Activated gamma-delta T cell (primary cell): ENCODE data around the gene GMPR2.
"Not testable (repeated sequence)": the region's sequence is repeated elsewhere in the genome, so short reads cannot be mapped to it uniquely, and the experiment has no call there.

Source experiments
- DNase-seq: peaks from one replicate; lab custom pipeline; 2025; lab: John Stamatoyannopoulos, UW

Gene GMPR2

DNA sequence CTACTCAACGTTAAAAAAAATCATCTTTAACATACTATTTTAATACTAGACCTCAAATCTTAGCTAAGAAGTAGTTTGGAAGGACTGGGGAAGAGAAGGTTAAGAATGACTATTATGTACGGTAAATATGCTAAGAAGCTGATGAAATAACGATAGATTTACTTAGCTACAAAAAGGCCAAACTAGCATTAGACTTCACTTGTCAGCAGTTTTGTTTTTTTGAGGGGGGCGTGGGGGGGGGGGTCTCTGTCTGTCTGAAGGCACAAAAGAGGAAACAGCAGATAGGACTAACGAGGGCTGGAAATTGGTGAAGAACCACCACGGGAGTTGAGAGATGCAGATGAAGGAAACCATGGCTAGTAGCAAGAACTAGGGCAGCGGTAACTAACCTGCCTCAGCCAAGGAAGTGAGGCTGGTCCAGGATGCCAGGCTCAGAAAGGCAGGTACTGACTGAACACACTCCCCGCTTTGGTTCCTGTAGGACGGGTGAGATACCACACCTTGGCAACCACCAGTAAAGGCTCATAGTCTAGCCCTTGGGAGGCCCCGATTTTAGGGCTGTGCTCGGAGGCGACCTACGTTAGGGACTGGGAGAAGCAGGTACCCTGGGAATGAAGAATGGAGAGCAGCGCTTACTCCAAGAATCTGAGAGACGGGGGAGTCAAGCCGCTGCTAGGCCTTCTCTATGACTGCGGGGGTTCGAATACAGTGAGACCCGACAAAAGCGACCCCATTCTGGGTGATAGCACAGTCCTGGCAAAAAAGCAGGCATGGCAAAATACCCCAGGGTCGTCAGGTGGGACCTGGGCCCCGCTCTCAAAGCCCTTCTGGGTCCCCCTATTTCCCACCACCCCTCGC, 1.2 kb upstream of the GMPR2 start:
- no peak for DNase-seq

DNA sequence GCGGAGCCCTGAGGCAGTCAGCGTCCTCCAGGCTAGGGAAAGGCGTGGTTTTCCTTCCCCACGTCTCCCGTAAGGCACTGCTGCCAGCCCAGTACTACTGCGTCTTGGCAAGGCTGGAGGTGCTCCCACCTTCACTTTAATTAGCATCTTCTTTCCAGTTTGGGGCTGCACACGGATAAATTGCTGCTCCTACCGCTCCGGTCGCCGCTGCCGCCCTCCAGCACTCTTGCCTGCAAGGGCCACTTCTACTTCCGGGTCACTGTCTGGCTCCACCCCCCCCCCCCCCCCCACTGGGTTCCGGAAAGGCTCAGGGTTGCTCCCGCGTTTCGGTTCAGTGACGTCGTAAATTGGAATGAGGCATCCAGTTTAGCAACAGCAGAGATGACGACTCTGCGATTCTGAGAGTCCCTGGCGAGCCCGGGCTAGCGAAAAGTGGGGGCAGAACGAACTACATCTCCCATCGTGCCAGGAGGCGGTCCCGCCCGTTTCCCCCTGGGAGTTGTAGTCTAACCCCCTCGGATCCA, 546 bp upstream of the GMPR2 start, which contains the start of gene NEDD8:
Gene NEDD8 (minus strand): TSS at position 247 of the 524 bp plus-strand sequence. CDS start 100 bp downstream, at position 147.
- DNase-seq = peak; percentile 50

DNA sequence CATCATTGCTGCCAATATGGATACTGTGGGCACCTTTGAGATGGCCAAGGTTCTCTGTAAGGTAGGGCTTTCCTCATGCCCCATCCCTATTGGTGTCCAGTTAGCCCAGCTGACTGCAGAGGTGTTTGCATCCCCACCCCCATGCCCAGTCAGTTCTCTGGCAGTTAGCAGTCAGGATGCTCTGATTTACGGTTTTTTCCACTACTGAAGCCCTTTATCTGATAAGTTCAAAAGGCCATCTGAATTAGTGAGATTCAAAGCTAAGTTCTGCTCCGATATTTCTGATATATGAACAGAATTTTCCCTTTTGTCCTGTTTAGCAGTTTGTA, 773 bp downstream of the GMPR2 start:
- DNase-seq = no peak

DNA sequence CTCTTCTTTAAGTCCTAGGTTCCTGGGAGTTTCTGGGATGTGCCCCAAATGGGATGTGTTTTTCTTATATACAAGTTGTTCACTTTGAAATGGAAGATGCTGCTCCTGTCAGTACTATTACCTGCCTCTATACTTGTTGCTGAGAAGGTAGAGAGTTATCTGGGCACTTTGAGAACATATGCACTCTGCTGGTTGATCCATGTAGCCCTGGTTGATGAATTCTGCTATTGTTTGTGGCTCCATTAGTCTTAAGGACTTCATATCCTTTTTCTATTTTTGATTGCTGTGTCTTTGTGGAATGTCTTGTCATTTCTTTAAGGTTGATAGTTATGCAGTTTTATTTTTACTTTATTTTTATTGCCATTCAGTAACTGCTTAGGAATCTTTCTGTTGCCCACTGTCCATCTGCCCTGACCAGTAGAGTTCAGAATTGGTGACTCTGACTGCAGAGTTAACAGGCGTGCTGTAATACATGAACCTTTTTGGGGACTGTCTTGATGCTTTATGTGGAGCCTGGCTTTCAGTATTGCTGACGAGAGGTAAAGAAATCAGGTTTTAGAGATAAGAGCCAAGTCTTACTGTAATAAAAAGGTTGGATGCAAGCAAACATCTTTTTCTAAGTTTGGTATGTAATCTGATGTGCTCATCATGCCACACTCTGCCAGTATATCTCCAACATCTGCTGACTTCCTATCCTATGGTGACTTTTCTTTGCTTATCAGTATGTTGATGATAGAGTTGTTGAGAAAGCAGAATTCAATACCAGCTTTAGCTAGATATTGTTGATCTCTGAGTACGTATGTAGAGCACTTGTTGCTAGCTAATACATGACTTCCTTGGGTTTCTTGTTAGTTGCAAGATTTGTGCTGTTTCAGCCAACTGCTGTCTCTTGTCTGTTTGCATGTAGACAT, 1.6 kb downstream of the GMPR2 start:
- DNase-seq = no peak

DNA sequence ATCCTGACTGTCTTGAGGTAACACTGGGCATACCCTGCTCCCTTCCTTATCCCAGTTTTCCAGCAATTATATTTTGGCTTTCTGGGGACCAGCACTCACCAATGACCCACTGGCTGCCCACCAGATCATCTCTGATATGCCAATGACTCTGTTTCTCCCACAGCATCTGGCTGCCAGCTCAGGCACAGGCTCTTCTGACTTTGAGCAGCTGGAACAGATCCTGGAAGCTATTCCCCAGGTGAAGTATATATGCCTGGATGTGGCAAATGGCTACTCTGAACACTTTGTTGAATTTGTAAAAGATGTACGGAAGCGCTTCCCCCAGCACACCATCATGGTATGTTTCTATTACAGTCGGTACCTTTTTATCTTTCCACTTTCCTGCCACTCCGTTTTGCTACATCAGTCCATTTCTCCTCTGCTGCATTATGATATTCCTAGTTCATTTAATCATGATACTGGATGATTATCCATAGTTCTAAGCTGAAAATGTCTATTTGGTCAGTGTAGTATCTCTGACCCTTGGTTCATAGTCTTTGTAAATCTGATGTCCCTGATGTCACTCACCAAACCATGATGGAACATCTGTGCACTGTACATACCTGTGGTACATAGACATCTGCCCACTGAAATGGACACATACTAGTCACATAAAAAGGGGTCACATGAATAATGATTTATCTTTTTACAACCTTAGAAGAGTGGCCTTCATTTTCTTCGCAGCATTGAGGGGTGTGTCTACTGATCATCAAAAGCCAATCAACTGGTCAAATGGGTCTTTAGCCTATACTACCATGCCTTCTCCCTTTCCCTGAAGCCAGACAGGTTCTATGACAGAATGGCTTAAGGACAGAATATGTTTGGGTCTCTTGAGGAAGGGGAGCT, 3.3 kb downstream of the GMPR2 start:
- DNase-seq = no peak

DNA sequence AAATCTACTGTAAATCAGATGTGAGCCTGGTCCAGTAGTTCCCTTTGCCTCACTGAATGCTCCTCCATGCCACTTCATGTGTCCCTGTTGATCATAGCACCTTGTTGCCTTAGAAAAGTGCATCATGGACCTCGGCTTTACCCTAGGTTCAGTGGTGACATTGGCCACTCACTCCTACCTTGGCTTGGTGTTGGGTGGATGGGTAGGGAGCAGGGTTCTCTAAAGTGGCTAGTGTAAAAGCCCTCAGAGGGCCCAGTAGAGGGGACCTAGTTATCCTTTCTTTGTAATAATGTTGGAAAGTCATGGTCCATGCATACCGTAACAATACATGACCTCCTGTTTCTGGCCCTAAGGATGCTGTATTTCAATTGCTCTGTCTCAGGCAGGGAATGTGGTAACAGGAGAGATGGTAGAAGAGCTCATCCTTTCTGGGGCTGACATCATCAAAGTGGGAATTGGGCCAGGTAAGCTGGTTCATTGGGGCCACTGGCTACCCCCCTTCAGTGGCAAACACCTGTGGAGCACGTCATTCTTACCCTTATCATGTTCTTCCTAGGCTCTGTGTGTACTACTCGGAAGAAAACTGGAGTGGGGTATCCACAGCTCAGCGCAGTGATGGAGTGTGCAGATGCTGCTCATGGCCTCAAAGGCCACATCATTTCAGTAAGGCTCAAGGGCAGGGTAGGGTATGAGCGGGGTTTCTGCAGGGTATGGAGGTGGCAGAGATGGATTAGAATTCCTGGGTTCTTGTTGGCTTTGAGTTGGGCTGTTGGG, 4.1 kb downstream of the GMPR2 start:
- no peak for DNase-seq

DNA sequence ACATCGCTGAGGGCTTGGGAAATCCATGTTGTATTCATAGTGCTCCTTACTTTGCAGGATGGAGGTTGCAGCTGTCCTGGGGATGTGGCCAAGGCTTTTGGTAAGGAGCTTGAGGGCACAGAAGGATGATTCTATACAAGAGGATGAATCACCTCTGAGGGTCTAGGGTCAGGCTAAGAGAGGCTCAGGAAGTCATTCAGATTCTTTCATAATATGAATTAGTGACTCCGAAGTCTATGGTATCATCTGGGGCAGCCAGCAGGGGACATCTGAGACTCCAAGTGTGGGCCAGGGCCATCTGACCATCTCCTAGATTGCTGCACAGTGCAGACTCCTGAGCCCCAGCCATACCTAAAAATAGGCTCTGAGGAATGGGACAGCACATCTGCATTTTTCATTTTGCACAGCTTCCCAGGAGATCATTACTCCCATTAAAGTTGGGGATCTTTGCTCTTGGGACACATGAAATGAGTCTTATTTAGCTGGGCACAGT, 4.8 kb downstream of the GMPR2 start:
- DNase-seq = no peak

DNA sequence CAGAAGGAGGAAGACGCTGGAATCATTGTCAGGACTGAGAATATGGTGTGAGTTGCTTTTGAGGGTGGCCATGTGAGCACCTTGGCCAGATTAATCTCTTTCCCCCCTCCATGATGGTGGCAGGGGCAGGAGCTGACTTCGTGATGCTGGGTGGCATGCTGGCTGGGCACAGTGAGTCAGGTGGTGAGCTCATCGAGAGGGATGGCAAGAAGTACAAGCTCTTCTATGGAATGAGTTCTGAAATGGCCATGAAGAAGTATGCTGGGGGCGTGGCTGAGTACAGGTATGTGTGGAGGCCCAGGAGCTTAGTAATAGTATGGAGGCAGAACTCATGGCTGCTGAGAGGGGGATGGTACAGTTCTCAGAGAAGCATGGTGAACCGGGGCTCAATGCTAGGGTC, 5.4 kb downstream of the GMPR2 start:
- no peak for DNase-seq

DNA sequence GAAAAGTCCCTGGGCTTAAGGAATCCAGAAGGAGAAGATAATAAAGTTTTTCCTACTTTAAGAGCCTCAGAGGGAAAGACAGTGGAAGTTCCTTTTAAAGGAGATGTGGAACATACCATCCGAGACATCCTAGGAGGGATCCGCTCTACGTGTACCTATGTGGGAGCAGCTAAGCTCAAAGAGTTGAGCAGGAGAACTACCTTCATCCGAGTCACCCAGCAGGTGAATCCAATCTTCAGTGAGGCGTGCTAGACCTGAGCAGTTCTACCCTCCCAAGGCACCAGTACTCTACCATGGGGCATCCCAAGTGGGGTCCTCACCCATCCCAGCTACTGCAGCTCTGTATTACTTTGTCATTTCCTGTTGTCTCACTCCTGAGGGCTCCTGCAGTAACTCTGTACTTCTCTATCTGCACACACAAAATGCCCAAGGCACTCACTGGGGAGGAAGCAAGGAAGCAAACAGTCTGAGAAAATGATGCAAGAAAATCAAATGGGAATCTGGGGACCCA, 5.9 kb downstream of the GMPR2 start:
- DNase-seq = no peak

DNA sequence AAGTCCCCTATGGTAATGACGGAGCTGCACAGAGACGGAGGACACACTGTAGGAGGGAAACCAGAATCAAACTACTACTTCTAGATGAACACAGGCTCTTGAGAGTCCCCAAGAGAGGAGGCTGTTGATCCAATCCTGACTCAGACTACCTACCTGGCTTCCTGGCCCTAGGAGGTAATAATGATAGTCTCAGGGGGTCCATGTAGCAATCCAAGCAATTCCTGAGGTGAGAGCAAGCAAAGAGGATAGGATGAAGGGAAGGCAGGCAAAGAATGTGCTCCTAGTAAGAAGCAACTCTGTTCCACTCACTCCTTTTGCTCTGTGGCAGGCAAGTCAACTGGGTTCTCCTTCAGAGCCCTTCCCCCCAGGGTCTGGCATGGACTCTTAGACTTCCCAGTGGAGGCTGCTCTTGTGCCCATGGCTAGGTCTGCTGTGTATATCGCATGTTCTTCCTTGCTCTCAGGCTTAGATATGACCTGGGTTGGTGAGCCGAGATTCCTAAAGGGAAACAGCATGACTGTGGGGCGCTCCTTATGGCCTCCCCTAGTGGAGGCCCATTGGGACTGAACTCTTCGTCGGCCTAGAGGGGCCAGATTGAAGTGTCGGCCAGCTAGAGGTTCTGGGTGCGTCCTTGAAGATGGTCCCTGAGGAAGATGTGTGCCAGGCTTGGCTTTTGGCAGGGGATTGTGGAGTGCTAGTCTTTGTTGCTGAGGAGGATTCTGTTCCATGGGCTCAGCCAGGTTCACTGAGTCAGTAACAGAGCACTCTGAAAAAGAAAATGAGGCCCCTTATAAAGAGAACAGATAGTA, 7.6 kb downstream of the GMPR2 start:
- DNase-seq = no peak

DNA sequence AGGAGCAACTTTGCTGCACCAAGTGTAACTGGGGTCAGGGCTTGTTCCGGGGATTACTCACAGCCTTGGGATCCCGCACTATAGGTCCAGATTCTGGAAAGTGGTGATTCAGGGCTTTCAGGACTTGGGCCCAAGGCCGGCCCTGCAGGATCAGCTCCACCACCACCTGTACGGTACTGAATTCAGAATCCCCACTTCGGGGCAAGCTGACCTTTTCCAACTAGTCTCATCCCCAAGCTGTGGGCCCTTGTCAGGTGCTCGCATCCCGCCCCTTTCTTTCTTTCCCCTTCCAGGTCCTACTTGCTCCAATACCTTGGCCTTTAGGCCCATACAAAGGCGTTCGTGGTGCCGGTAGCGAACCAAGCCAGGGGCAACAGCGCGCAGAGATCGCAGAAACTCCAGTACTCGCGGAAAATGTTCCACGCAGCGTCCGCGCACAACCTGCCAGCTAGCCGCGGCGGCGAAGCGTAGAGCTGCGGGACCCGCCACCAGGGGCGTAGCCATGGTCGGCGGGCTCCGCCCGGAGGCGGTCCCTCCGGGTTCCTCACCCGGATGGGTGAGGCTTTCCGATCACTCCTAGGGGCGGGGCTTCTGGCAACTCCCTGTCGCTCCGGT, 9.2 kb downstream of the GMPR2 start:
- DNase-seq = peak; percentile 75

DNA sequence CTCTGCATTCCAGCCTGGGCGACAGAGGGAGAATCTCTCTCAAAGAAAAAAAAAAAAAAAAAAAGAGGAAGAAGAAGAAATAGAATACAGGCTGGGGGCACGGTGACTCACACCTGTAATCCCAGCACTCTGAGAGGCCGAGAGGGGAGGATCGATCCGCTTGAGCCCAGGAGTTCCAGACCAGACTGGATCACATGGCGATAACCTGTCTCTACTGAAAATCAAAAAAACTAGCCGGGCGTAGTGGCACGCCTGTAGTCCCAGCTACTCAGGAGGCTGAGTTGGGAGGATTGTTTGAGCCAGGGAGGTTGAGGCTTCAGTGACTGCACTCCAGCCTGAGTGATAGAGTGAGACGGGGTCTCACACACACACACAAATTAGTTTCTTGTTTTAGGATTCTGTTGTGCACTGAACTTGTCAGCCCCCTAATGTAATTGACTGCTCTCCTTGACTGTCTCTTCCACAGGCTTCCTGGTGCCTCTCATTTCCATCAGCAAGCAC, 10.7 kb downstream of the GMPR2 start:
- DNase-seq = no peak

DNA sequence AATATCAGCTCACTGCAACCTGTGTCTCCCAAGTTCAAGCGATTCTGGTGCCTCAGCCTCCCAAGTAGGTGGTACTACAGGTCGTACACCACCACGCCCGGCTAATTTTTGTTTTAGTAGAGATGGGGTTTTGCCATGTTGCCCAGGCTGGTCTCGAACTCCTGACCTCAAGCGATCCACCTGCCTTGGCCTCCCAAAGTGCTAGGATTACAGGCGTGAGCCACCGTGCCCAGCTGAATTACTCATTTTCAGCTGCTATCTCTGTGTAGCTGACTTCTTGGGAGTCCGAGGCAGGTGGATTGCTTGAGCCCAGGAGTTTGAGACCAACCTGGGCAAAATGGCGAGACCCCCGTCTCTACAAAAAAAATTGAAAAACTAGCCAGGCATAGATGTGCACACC, 12.6 kb downstream of the GMPR2 start:
- DNase-seq = not testable (repeated sequence)

DNA sequence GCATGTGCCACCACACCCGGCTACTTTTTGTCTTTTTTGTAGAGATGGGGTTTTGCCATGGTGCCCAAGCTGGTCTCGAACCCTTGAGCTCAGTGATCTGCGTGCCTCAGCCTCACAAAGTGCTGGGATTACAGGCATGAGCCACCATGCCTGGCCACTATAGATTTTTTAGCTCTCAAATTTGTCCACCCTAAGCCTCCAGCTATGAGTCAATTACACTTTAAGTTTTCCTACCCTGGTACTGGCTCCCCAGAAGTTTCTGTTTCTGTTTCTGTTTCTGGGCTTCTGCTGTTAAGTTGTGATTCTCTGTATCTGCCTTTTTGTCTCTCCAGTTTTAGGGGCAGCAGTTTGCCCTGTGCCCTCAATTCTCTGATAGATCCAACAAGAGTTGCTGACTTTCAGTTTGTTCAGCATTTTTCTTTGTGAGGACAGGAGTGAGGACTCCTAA, 14.1 kb downstream of the GMPR2 start:
- DNase-seq = no peak

DNA sequence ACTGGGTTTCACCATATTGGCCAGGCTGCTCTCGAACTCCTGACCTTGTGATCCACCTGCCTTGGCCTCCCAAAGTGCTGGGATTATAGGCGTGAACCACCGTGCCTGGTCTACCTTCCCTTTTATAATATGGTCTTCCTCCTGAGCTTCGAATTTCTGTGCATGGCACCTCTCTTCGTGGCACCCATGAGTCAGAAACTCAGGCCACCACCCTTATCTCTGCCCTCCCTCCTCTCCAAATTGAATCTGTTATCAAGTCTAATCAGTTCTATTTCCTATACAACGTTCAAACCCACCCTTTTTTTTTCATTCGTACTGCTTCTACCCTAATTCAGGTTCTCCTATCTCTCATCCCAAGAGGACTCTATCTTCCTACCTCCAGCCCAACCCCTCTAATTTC, 14.7 kb downstream of the GMPR2 start:
- DNase-seq = no peak

DNA sequence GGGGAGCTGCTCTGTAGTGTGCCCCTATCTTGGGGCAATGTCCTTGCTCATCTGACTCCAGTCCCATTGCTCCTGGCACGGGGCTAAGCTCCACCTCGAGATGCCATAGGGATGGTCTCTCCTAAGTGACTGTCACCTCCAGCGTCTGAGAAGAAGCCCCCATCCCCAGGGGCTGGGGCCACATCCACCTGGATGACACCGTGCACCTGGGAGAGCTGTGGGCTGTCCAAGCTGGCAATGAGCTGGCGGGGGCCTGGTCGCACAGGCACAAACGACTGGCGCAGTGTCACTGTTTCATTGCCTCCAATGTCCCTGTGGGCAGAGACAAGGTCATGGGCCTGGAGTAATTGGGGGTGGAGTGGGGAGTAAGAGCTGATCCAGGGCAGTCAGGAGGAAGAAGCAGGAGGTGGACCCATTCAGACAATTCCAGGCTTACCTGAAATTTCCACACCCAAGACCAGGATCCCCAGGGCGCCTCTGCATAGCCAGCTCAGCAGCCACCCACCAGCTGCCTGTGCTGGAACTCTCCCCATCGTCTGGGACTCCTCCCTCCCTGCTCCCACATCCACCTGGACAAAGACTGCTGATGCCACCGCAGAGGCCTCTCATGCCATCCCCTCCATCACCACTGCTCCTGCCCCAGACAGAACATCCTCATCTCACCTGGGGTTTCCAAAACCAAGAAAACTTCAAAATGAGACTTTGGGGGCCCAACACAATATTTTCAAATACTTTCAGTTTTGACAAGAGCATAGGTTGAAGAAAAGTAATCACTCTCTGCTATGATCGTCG, 16.7 kb downstream of the GMPR2 start:
- no peak for DNase-seq

DNA sequence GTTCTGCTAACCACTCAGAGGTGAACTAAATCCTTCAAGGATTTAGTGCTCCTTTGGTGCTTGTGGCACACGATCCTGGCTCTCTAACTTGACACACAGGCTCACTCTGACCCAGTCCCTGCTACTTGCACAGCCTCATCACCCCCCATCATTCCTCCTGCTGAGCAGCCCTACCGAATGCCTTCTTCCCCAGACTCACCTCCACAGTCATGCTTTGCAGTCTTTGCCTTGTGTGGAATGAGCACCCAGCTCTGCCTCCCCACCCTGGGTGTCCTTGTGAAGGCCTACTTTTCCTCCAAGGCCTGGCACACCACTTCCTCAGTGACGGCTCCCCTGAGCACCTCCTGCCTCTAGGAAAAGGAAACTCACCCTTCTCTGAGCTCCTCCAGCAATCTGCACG, 17.6 kb downstream of the GMPR2 start:
- DNase-seq = no peak

DNA sequence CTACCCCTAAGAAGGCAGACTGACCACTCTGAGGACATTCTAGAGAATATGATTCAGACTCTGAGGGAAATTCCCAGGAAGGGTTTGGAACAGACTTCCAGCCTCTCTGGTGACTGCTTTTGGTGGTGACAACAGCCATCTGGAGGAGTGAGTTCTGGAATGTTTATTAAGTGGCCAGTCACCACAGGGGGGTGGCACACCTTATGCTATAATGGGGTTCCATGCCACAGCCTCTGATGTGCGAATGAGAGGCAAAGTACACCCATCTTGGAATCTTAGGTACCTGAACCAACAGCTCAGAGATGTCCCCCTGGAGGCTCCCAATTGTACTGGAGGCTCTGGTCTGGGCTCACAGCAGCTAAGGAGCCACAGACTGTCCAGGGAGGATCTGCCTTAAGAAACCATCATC, 19.2 kb downstream of the GMPR2 start:
- DNase-seq = no peak
